ACC112 (cell line): Measurements from ENCODE around the gene TEX264.
"Not testable (repeated sequence)": the region's sequence is repeated elsewhere in the genome, so short reads cannot be mapped to it uniquely, and the experiment has no call there.

Experiments used
- H2AFZ ChIP-seq: fragments of 200-600 bp; sonication (generic); one replicate; pipeline ENCODE4 v1.6.0; 2017; ENCODE audit warnings: antibody characterized with exemption, low read length; ENCODE audit not compliant: unreplicated experiment
- H3K27ac ChIP-seq: fragments of 200-600 bp; sonication (generic); 2 replicates; pipeline ENCODE4 v1.5.1; 2014; ENCODE audit warnings: low read depth, mild to moderate bottlenecking, antibody characterized with exemption, low read length, moderate library complexity
- H3K27me3 ChIP-seq: fragments of 200-600 bp; sonication (generic); 2 replicates; pipeline ENCODE4 v1.6.1; 2014; ENCODE audit warnings: mild to moderate bottlenecking, antibody characterized with exemption, low read length, moderate library complexity, mixed read lengths; ENCODE audit not compliant: insufficient read depth
- H3K36me3 ChIP-seq: fragments of 200-600 bp; sonication (generic); 2 replicates; pipeline ENCODE4 v1.6.1; 2016; ENCODE audit warnings: mild to moderate bottlenecking, antibody characterized with exemption, low read length, moderate library complexity, mixed read lengths; ENCODE audit not compliant: insufficient read depth
- H3K4me1 ChIP-seq: fragments of 200-600 bp; sonication (generic); one replicate; pipeline ENCODE4 v1.6.1; 2016; ENCODE audit warnings: low read length, mixed read lengths; ENCODE audit not compliant: insufficient read depth, unreplicated experiment, control insufficient read depth
- H3K4me3 ChIP-seq: fragments of 200-600 bp; sonication (generic); 2 replicates; pipeline ENCODE4 v1.5.1; 2014; ENCODE audit warnings: mild to moderate bottlenecking, low read depth, low read length
- H3K79me2 ChIP-seq: fragments of 200-600 bp; sonication (generic); one replicate; pipeline ENCODE4 v1.6.0; 2016; ENCODE audit warnings: low read length; ENCODE audit not compliant: control insufficient read depth, unreplicated experiment, insufficient read depth

The TEX264 gene

DNA sequence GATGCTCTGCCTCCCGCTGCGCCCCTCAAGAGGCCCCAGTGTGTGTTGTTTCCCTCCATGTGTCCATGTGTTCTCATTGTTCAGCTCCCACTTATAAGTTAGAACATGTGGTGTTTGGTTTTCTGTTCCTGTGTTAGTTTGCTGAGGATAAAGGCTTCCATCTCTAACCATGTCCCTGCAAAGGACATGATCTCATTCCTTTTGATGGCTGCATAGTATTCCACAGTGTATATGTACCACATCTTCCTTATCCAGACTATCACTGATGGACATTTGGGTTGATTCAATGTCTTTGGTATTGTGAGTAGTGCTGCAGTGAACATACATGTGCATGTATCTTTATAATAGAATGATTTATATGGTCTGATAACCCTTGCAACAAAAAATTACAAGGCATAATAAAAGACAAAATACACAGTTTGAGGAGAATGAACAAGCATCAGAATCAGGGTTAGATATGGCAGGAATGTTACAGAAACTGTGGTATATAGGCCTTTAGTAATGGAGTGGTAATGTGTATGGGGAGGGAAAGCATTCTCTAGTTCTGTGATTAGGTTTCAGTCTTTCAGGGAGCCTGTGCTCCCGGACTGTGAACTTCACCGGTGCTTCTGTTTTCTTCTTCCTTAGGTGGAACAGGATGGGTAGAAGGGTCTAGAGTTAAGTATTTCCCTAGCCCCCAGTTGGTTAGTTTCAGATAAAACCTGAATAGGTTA, 63.0 kb downstream of the TEX264 start:
- Histone ChIP-seq H2AFZ (no peak overlapping the region), H3K36me3 (no peaks in the 10 kb centered on the region), H3K4me1 (no peaks in the 10 kb centered on the region), H3K27ac (no peak overlapping the region), H3K79me2 (no peaks in the 10 kb centered on the region), H3K4me3 (no peak overlapping the region), H3K27me3 (peaks cover 73% of the 10 kb centered on the region)

DNA sequence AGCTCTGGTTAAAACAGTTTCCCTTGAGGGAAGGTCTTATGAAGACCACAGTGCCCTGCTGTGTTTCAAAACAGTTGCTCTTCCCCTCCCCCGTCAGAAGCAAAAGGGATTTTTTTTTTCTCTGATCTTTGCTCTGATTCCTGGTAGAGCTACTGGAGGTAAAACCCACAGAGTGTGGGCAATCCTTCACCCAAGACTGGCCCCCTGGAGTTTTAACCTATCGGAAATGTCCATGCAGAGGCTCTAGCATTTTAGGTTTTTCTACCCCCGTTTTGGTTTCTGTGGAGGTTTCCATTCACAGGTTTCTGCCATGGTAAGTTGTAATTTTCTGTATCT, 63.5 kb downstream of the TEX264 start:
- H3K4me3 ChIP-seq, result no peak overlapping the region
- no peaks in the 10 kb centered on the region for H3K4me1 ChIP-seq
- H3K36me3 ChIP-seq, result no peaks in the 10 kb centered on the region
- H2AFZ ChIP-seq, result no peak overlapping the region
- H3K27ac ChIP-seq, result no peak overlapping the region
- H3K79me2 ChIP-seq, result no peaks in the 10 kb centered on the region
- H3K27me3 ChIP-seq, result peaks cover 73% of the 10 kb centered on the region

DNA sequence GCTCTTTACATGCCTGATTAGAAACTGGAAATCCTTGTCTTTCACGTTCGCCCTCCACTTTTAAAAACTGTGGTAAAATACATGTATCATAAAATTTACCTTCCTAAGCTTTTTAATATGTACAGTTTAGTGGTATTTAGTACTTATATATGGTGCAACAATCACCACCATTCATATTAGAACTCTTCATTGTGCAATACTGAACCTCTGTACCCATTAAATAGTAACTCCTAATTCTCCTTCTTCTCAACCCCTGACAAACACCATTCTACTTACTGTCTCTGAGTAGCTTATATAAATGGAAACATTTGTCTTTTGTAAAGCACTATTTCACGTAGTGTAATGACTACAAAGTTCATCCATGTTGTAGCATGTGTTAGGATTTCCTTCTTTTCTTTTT, 64.0 kb downstream of the TEX264 start:
- H3K27me3 ChIP-seq, result peaks cover 73% of the 10 kb centered on the region
- H3K79me2 ChIP-seq, result no peaks in the 10 kb centered on the region
- H3K27ac ChIP-seq, result no peak overlapping the region
- no peaks in the 10 kb centered on the region for H3K4me1 ChIP-seq
- no peak overlapping the region for H3K4me3 ChIP-seq
- H2AFZ ChIP-seq, result no peak overlapping the region
- H3K36me3 ChIP-seq, result no peaks in the 10 kb centered on the region

DNA sequence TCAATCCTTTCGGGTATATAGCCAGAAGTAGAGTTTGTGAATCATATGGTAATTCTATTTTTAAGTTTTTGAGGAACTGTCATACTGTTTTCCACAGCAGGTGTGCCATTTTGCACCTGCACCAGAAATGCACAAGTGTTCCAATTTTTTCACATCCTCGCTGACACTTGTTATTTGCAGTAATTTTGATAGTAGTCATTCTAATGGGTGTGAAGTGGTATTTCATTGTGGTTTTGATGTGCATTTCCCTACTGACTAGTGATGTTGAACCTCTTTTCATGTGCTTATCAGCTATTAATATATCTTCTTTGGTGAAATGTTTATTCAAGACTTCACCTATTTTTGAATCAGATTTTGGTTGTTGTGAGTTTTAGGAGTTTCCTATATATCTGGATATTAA, 64.9 kb downstream of the TEX264 start:
- Histone ChIP-seq H3K27me3 (peaks cover 74% of the 10 kb centered on the region), H3K4me1 (no peaks in the 10 kb centered on the region), H3K27ac (no peak overlapping the region), H2AFZ (no peak overlapping the region), H3K4me3 (no peak overlapping the region), H3K36me3 (no peaks in the 10 kb centered on the region), H3K79me2 (no peaks in the 10 kb centered on the region)

DNA sequence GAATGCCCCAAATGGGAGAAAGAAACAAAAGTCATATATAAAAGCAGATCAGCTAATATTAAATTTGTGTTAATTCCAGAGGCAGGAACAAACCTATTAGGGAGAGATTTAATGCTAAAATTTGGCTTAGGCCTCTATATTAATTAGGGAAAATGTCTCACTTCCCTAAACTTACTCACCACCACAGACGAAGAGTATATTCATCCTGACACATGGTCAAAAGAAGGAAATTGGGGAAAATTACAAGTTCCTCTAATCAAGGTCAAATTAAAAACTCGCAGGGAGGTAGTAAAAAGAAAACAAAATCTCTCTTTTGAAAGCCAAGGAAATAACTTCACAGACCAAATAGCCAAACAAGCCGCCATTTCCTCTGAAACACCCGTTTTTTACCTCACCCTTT, 68.1 kb downstream of the TEX264 start:
- H3K27me3 ChIP-seq, result peaks cover 69% of the 10 kb centered on the region
- no peaks in the 10 kb centered on the region for H3K36me3 ChIP-seq
- no peaks in the 10 kb centered on the region for H3K79me2 ChIP-seq
- no peak overlapping the region for H3K4me3 ChIP-seq
- no peak overlapping the region for H3K27ac ChIP-seq
- no peaks in the 10 kb centered on the region for H3K4me1 ChIP-seq
- no peak overlapping the region for H2AFZ ChIP-seq

DNA sequence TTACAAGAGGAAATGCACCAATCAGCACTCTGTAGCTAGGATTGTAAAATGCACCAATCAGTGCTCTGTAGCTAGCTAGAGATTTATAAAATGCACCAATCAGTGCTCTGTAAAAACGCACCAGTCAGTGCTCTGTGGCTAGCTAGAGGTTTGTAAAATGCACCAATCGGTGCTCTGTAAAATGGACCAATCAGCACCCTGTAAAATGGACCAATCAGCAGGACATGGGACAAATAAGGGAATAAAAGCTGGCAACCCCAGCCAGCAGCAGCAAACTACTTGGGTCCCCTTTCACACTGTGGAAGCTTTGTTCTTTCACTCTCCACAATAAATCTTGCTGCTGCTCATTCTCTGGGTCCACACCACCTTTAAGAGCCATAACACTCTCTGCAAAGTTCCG, 71.3 kb downstream of the TEX264 start:
- H2AFZ ChIP-seq, H3K4me3 ChIP-seq, H3K36me3 ChIP-seq, H3K27ac ChIP-seq, H3K79me2 ChIP-seq, H3K4me1 ChIP-seq: not testable (repeated sequence)
- peaks cover 42% of the 10 kb centered on the region for H3K27me3 ChIP-seq

DNA sequence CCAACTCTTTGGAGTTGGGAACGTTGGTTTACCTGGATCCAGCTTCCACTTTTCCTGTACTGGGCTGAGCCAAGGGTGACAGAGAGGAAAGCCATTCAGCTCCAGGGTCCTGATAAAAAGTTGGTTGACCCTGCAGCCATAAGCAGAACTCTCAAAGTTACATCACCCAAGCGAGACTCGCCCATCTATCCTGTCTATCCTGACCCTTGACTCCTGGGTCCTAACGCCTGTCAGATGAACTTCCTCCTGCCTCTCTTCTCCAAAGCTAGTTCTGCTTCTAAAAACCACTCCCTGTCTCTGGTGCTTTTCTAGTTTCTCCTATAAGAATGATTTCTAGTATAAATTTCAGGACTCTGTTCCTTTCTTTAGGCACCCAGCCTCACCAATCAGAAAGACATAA, 71.9 kb downstream of the TEX264 start:
- H3K27me3 ChIP-seq, result peaks cover 38% of the 10 kb centered on the region
- H3K4me3 ChIP-seq, H2AFZ ChIP-seq, H3K4me1 ChIP-seq, H3K79me2 ChIP-seq, H3K27ac ChIP-seq, H3K36me3 ChIP-seq: not testable (repeated sequence)

DNA sequence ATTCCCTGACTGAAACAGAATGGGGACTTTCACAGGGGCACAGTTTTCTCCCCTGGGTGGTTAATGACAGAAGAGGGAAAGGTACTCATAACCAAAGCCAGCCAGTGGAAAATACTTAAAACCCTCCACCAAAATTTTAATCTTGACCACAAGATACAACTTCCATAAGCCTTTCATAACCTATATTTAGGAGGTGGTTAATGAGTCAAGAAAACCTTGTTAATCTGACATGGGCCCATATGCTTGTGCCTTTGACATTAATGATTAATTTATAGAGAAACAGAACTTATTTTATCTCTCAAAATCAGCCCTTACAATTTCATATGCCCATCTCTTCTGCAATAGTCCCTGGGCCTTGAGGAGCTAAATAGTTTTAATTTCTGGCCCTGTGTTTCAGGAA, 76.8 kb downstream of the TEX264 start:
- Histone ChIP-seq H3K4me3 (no peak overlapping the region), H3K36me3 (no peaks in the 10 kb centered on the region), H3K27me3 (peaks cover 9% of the 10 kb centered on the region), H3K4me1 (no peaks in the 10 kb centered on the region), H3K27ac (no peak overlapping the region), H2AFZ (no peak overlapping the region), H3K79me2 (no peaks in the 10 kb centered on the region)

DNA sequence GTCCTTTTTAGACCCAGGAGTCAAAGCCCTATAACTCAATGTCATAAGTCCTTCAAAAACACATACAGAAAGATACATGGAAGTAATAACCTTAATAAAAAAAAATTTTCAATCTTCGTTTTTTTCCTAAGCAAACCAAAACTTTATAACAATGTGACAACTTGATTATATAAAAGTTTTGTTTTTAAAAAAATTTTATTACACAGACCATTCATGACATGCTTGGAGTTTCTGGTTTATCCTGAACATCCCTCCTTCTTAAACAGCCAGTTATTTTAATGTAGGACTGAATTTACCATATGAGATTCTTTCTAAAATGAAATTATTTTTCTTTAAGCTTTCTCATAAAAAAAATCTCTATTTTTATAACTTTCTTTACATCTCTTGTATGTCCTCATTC, 77.3 kb downstream of the TEX264 start:
- Histone ChIP-seq H2AFZ (no peak overlapping the region), H3K79me2 (no peaks in the 10 kb centered on the region), H3K27me3 (peaks cover 14% of the 10 kb centered on the region), H3K4me1 (no peaks in the 10 kb centered on the region), H3K4me3 (no peak overlapping the region), H3K27ac (no peak overlapping the region), H3K36me3 (no peaks in the 10 kb centered on the region)

DNA sequence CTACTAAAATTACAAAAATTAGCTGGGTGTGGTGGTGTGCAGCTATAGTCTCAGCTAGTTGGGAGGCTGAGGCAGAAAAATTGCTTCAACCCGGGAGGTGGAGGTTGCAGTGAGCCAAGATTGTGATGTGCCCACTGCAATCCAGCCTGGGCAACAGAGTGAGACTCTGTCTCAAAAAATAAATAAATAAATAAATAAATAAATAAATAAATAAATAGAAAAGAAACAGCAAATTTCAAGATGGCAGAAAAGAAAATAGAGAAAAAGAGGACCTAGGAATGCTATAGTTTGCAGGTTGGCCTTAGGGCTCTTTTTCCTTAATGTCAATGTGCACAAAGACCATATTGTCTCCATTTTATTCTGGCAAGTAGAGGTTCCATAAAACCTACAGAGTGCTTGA, 79.8 kb downstream of the TEX264 start:
- H3K4me1 ChIP-seq, result no peaks in the 10 kb centered on the region
- no peak overlapping the region for H3K4me3 ChIP-seq
- H2AFZ ChIP-seq, result no peak overlapping the region
- no peak overlapping the region for H3K27ac ChIP-seq
- H3K79me2 ChIP-seq, result no peaks in the 10 kb centered on the region
- no peaks in the 10 kb centered on the region for H3K36me3 ChIP-seq
- peaks cover 21% of the 10 kb centered on the region for H3K27me3 ChIP-seq

DNA sequence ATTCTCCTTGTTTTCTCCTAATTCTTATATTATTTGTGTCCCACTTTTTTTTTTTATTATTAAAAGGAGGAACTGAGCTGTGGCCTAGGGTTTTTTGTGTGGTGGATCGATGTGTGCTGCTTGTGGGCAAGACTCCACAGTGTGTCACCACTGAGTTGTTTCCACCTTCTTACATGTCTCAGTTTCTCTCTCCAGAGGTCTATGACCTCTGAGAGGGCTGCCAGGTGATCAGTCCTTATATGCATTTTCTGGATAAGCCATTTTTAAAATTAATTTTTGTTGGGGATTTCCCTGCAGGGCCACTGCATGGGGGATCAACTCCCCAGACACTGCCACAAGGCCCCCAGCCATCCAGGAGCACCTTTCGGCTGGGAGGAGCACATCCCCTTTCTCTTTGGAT, 80.2 kb downstream of the TEX264 start:
- H3K27me3 ChIP-seq, result peaks cover 21% of the 10 kb centered on the region
- H3K79me2 ChIP-seq, result no peaks in the 10 kb centered on the region
- no peaks in the 10 kb centered on the region for H3K4me1 ChIP-seq
- no peaks in the 10 kb centered on the region for H3K36me3 ChIP-seq
- H3K27ac ChIP-seq, result no peak overlapping the region
- H2AFZ ChIP-seq, result no peak overlapping the region
- no peak overlapping the region for H3K4me3 ChIP-seq
